Head of caudate nucleus (tissue), 42 donors: ENCODE data around the gene NCOA1.
"Not testable (repeated sequence)": the region's sequence is repeated elsewhere in the genome, so short reads cannot be mapped to it uniquely, and the experiment has no call there.

Experiments
- DNase-seq, 42 donors: peaks; one replicate each; pipeline versions ENCODE4 v3.0.0 to v3.0.0-alpha.2; 2020 to 2021; ENCODE audit warnings: mixed read lengths in 7 of 42
- intact Hi-C: fragments of 100-400 bp; cut with DNase I; formaldehyde crosslinking; loops from one replicate; pipeline ENCODE4 v1.15.0; 2022

NCOA1 gene

DNA sequence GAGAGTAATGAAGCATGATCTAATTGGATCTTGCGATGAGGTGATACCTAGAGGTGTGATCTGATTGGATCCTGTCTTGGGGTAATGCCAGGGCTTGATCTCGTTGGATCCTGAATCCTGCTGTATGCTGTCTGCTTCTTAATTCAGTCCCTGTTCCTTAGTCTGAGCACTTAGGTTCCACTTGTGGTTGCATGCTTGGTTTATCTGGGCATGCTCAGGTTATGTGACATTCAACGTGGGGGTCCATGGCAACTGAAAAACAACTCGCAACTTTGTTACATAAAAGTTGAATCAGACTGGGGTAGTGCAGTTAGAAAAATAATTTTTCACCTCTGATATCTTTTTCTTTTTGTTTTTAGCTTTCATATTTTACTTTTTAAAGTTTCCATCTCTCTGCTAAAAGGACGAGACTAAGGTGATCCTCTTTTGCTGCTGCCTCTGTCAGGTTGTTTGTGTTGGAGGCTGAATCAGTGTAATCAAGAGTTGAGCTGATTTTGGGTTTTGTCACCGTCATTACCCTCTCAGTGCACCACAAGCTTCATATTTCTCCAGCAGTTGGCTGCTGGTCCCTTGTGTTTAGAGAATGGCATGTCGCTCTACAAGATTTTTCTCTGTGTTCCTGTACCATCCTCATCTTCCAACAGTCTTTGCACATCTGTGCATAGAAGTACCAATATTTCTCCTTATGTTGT lies 67.9 kb downstream of the NCOA1 start:
- intact Hi-C loops = no loop called here
- no peak for DNase-seq

DNA sequence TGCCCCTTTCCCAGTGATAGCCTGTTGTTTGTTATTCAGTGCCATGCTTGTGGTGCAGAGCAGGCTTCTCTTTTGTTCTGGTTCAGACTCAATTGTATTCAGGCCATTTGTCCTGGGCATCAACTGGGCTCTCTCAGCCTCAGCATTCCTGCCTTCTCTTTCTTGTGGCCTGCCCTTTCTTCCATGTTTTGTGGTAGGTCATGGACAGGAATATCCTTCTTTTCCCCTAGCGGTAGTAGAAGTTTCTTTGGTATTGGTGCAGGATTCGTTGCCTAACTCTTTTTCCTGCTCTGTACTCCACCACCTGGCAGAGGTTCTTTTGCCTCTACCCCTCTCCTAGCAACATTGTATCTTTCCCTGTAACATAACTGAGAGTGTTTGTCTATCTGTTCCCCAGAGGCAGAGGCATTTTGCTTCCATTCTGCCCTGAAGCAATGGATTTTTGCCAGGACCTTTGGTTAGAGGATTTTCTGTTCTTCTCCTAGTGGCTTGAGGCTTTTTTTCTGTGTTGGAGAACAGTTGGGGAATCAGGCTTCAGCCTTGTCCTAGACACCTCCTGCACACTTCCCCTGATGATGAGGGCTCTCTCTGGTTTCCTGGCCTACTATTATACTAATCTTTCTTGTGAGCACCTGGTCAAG lies 68.5 kb downstream of the NCOA1 start:
- intact Hi-C loops = no loop called here
- peak in 1 of 42 donors; percentile 15 for DNase-seq

- DNase-seq = no peak
- intact Hi-C loops = no loop called here
Measured at GRCh38 chr2:24565537-24565936, 74.5 kb downstream of the NCOA1 start.

DNA sequence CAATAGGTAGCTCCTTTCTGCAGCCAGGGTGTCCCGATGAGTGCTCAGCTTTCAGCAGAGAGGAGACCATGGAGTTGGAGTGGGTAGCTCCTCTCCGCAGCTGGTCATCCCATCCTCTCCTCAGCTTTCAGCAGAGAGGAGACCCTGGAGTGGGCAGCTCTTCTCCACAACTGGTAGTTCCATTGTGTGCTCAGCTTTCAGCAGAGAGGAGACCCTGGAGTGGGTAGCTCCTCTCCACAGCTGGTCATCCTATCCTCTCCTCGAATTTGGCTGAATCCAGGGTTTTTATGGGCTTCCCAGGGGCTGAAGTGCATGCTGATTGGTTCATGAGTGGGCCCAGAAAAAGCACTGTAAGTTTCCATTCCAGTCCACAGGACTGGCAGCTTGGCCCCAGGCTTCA lies 75.2 kb downstream of the NCOA1 start:
- DNase-seq = no peak
- intact Hi-C loops = no loop called here

- intact Hi-C loops = no loop called here
- DNase-seq = peak in 5 of 42 donors; percentile 3 to 48 (median 23)
Measured at GRCh38 chr2:24566630-24567029, 75.6 kb downstream of the NCOA1 start.

- DNase-seq = no peak
- intact Hi-C loops = no loop called here
Measured at GRCh38 chr2:24568551-24568950, 77.5 kb downstream of the NCOA1 start.

- intact Hi-C loops, DNase-seq: not testable (repeated sequence)
Measured at GRCh38 chr2:24569565-24569964, 78.5 kb downstream of the NCOA1 start.

- intact Hi-C loops = no loop called here
- no peak for DNase-seq
Measured at GRCh38 chr2:24570225-24570624, 79.2 kb downstream of the NCOA1 start.

GRCh38 chr2:24571828-24572442 lies 80.9 kb downstream of the NCOA1 start:
- DNase-seq = no peak
- intact Hi-C loops = no loop called here

- no peak for DNase-seq
- intact Hi-C loops = no loop called here
Measured at GRCh38 chr2:24576146-24576545, 85.1 kb downstream of the NCOA1 start.

- DNase-seq = no peak
- intact Hi-C loops = no loop called here
Measured at GRCh38 chr2:24576617-24577016, 85.6 kb downstream of the NCOA1 start.

GRCh38 chr2:24577481-24577880 lies 86.4 kb downstream of the NCOA1 start:
- DNase-seq = no peak
- intact Hi-C loops = no loop called here

DNA sequence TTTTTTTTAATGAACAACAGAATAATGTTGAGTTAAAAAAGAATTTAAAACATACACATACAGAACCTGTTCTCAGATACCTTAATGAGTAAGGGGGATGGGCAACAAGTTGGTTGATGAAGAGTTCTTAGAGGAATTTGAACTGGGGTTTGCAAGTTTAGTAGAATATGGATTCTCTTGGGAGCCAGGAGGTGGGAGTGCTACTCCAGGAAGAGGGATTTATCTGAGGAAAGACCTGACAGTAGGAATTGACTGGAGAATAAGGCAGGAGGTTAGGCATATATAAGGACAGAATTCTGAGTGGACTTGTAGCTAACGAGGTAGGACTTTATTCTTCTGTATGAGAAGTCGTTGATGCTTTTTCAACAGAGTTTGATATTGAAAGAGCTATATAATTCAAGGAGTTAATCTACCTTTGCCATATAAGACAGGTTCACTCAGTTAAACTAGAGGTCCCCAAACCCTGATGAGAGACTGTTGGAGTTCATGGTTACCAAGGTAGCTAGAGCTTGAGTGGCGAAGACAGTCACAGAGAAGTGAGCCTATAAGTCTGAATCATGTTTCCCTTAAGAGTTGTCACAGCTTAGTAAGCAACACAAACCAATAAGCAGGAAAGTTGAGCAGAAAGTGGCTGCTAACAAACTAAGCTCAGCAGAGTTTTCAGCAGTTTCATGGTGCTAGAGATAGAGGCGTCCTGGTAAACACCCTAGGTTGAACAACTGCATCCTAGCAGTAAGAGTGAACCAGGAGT lies 88.2 kb downstream of the NCOA1 start:
- DNase-seq = no peak
- intact Hi-C loops = no loop called here

DNA sequence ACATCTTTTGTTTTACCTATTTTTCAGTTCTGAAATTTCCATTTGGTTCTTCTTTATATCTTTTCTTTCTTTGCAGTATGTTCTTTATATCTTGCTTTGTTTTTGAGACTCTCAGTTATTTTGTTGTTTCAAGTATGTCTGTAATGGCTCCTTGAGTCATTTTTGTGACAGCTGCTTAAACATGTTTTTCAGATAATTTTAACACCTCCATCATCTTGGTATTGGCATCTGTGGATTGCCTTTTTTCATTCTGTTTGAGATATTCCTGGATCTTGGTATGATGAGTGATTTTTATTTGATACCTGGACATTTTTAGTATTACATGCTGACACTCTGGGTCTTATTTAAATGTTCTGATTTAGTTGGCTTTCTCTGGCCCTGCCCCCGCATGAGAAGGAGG lies 89.5 kb downstream of the NCOA1 start:
- intact Hi-C loops = no loop called here
- no peak for DNase-seq

GRCh38 chr2:24581971-24582370 lies 90.9 kb downstream of the NCOA1 start:
- intact Hi-C loops, DNase-seq: not testable (repeated sequence)

DNA sequence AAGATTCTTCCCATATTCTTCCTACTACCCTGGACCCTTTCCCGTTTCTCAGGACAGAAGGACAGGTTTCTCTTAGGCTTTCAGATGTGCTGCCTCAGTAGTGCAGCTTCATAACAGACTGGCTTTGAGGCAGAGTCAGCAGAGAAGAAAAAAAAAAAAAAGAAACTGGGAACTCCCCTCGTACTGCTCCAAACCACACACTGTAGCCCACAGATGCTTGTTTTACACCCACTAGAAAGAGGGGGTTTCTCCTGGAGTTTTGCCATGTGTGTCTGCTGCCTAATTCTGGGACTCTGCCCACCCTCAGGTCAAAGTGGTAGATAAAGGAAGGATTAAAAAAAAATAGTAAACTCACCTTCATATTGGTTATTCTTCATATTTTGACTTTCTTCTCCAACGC lies 95.9 kb downstream of the NCOA1 start:
- intact Hi-C loops = no loop called here

DNA sequence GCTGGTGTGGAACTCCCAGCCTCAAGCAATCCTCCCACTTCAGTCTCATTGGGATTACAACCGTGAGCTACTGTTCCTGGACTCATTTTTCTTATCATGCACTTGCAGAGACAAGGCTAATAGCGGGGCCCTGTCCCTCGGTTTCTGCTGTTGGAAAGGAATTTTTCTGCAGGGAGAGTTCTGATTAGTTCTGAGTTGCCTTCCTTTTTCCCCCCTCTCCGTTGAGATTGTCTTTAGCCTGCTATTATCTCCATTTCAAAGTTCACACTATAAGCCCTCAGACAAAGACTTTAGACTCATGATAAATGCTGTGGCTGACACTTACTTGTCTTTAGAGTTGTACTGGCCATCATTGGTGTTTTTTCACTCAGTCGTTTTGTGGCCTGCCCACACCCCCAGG lies 97.2 kb downstream of the NCOA1 start:
- no peak for DNase-seq
- intact Hi-C loops = no loop called here

More for the DNA sequence above, 95.9 kb downstream of the NCOA1 start:
- DNase-seq = no peak

- DNase-seq = no peak
- intact Hi-C loops = no loop called here
Measured at GRCh38 chr2:24592441-24593100, 101.5 kb downstream of the NCOA1 start.

DNA sequence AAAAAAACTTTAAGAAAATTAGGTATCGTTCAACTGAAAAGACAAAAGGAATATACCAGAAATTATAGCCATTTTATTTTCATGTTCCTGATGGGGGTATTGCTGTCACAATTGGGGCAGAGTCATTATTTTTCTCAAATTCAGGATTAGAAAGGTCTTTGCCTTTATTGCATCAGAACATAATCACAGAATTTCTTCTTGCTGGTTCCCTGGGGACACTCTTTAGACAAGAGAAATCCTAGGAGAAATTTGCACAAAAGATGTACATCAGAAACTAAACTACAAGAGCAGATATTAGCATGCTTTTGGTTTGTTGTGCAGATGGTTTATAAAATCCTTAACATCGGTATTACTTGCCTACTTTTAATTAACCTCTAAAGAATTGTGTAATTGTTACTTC lies 103.2 kb downstream of the NCOA1 start:
- intact Hi-C loops = no loop called here
- DNase-seq = no peak
